ENCODE results near the gene CORIN.

The CORIN gene

GRCh38 chr4:47831026-47831679 lies 6.7 kb downstream of the CORIN start:
- no peak for DNase-seq (ENCODE audit: low read depth)

GRCh38 chr4:47830265-47831025 lies 7.4 kb downstream of the CORIN start:
- DNase-seq (ENCODE audit: low read depth) = no peak

GRCh38 chr4:47829438-47829837 lies 8.4 kb downstream of the CORIN start:
- no peak for DNase-seq (ENCODE audit: low read depth)

GRCh38 chr4:47827343-47828047 lies 10.4 kb downstream of the CORIN start:
- DNase-seq (ENCODE audit: low read depth) = no peak

- DNase-seq (ENCODE audit: low read depth) = no peak
Observed at GRCh38 chr4:47824840-47825239, 13.0 kb downstream of the CORIN start.

- DNase-seq (ENCODE audit: low read depth) = no peak
Observed at GRCh38 chr4:47819178-47819577, 18.7 kb downstream of the CORIN start.

- DNase-seq (ENCODE audit: low read depth) = no peak
Observed at GRCh38 chr4:47817275-47817674, 20.6 kb downstream of the CORIN start.

GRCh38 chr4:47816748-47817147 lies 21.1 kb downstream of the CORIN start:
- DNase-seq (ENCODE audit: low read depth) = no peak

GRCh38 chr4:47814618-47815295 lies 23.1 kb downstream of the CORIN start:
- DNase-seq (ENCODE audit: low read depth) = no peak

GRCh38 chr4:47809654-47810203 lies 28.1 kb downstream of the CORIN start:
- DNase-seq (ENCODE audit: low read depth) = no peak

- DNase-seq (ENCODE audit: low read depth) = no peak
Observed at GRCh38 chr4:47804598-47804997, 33.3 kb downstream of the CORIN start.

- DNase-seq (ENCODE audit: low read depth) = no peak
Observed at GRCh38 chr4:47801481-47802002, 36.3 kb downstream of the CORIN start.

- DNase-seq (ENCODE audit: low read depth) = no peak
Observed at GRCh38 chr4:47798165-47798564, 39.7 kb downstream of the CORIN start.

- DNase-seq (ENCODE audit: low read depth) = no peak
Observed at GRCh38 chr4:47791965-47792364, 45.9 kb downstream of the CORIN start.

GRCh38 chr4:47790105-47790504 lies 47.8 kb downstream of the CORIN start:
- no peak for DNase-seq (ENCODE audit: low read depth)

- no peak for DNase-seq (ENCODE audit: low read depth)
Observed at GRCh38 chr4:47788126-47788525, 49.7 kb downstream of the CORIN start.

GRCh38 chr4:47786958-47787370 lies 50.9 kb downstream of the CORIN start:
- DNase-seq (ENCODE audit: low read depth) = no peak

- no peak for DNase-seq (ENCODE audit: low read depth)
Observed at GRCh38 chr4:47785153-47785552, 52.7 kb downstream of the CORIN start.

GRCh38 chr4:47784222-47784621 lies 53.6 kb downstream of the CORIN start:
- no peak for DNase-seq (ENCODE audit: low read depth)

- no peak for DNase-seq (ENCODE audit: low read depth)
Observed at GRCh38 chr4:47776353-47776752, 61.5 kb downstream of the CORIN start.

GRCh38 chr4:47774079-47774478 lies 63.8 kb downstream of the CORIN start:
- DNase-seq (ENCODE audit: low read depth) = no peak

GRCh38 chr4:47771020-47771419 lies 66.8 kb downstream of the CORIN start:
- no peak for DNase-seq (ENCODE audit: low read depth)

Data from activated T-cell treated with anti-CD3 and anti-CD28 coated beads for 48 hours (primary cell).